ENCODE data around the gene SYP. TPM values are rescaled to one million over a fixed set of nuclear protein-coding genes. Genes with fewer than 3 reads are reported as not detected.
"Not testable (repeated sequence)": the region's sequence is repeated elsewhere in the genome, so short reads cannot be mapped to it uniquely, and the experiment has no call there.

The SYP gene
- total RNA-seq, 4 donors from 2014 or later: 2.9 to 10.5 (median 5.4) TPM

- WGBS, 2 donors (ENCODE audit: low coverage in 1 of 2): no CpG with 5 or more reads among the region's 23 CpGs
- TF ChIP-seq EP300 (IDR thresholded peaks at IDR 0.05): no peak
- Histone ChIP-seq H3K27me3 (no peaks in the 10 kb centered on the region), H3K27ac (peak overlapping the region in 1 of 4 donors; percentile 30), H3K4me1 (peaks cover 0 to 24% (median 3%) of the 10 kb centered on the region in 3 donors), H3K9me3 (no peaks in the 10 kb centered on the region), H3K4me3 (no peak overlapping the region), H3K36me3 (peaks cover 0 to 70% of the 10 kb centered on the region in 2 donors)
- ATAC-seq: peak; percentile 13
These were observed 22.0 kb downstream of the SYP start for GRCh38 chrX:49177873-49178480.

GRCh38 chrX:49177338-49177833 lies 22.6 kb downstream of the SYP start:
- Histone ChIP-seq H3K36me3 (peaks cover 0 to 64% of the 10 kb centered on the region in 2 donors), H3K27ac (peak overlapping the region in 3 of 4 donors; percentile 30 to 47 (median 41)), H3K4me1 (peaks cover 0 to 28% (median 3%) of the 10 kb centered on the region in 3 donors), H3K4me3 (no peak overlapping the region), H3K27me3 (no peaks in the 10 kb centered on the region), H3K9me3 (no peaks in the 10 kb centered on the region)
- no peak for TF ChIP-seq POLR2AphosphoS5 (IDR thresholded peaks at IDR 0.05)
- TF ChIP-seq CTCF (IDR thresholded peaks at IDR 0.05): peak in 1 of 4 experiments; percentile 19
- no peak for TF ChIP-seq POLR2A (IDR thresholded peaks at IDR 0.05)
- TF ChIP-seq EP300 (IDR thresholded peaks at IDR 0.05): no peak
- WGBS, 2 donors (ENCODE audit: low coverage in 1 of 2): 50% methylated on average over 1 of the region's 4 CpGs; no CpG with 5 or more reads in 1 of the 2 donors
- ATAC-seq: peak; percentile 6

- H3K4me1 ChIP-seq: peaks cover 0 to 28% (median 3%) of the 10 kb centered on the region in 3 donors
- H3K4me3 ChIP-seq: no peak overlapping the region
- H3K27me3 ChIP-seq: no peaks in the 10 kb centered on the region
- peaks cover 0 to 60% of the 10 kb centered on the region in 2 donors for H3K36me3 ChIP-seq
- WGBS, 2 donors (ENCODE audit: low coverage in 1 of 2): 51 to 64% methylated on average over 3 to 6 of the region's 27 CpGs
- H3K9me3 ChIP-seq: no peaks in the 10 kb centered on the region
- no peak for ATAC-seq
- H3K27ac ChIP-seq: peak overlapping the region in 3 of 4 donors; percentile 30 to 47 (median 41)
- no peak for TF ChIP-seq CTCF (IDR thresholded peaks at IDR 0.05)
- TF ChIP-seq POLR2A (IDR thresholded peaks at IDR 0.05): no peak
These were observed 23.3 kb downstream of the SYP start for GRCh38 chrX:49176421-49177326.

- 60% methylated on average over 3 of the region's 43 CpGs; no CpG with 5 or more reads in 1 of the 2 donors for WGBS, 2 donors (ENCODE audit: low coverage in 1 of 2)
- H3K4me3 ChIP-seq: no peak overlapping the region
- ATAC-seq: no peak
- H3K27me3 ChIP-seq: no peaks in the 10 kb centered on the region
- peaks cover 0 to 56% of the 10 kb centered on the region in 2 donors for H3K36me3 ChIP-seq
- no peak for TF ChIP-seq CTCF (IDR thresholded peaks at IDR 0.05)
- no peak for TF ChIP-seq POLR2AphosphoS5 (IDR thresholded peaks at IDR 0.05)
- TF ChIP-seq EP300 (IDR thresholded peaks at IDR 0.05): no peak
- no peak for TF ChIP-seq POLR2A (IDR thresholded peaks at IDR 0.05)
- H3K27ac ChIP-seq: no peak overlapping the region
- H3K4me1 ChIP-seq: peaks cover 0 to 32% (median 3%) of the 10 kb centered on the region in 3 donors
- H3K9me3 ChIP-seq: no peaks in the 10 kb centered on the region
These were observed 24.3 kb downstream of the SYP start for GRCh38 chrX:49175435-49176274.

GRCh38 chrX:49174723-49175122 lies 25.3 kb downstream of the SYP start:
- H3K27me3 ChIP-seq: no peaks in the 10 kb centered on the region
- TF ChIP-seq CTCF (IDR thresholded peaks at IDR 0.05) (no peak), POLR2AphosphoS5 (IDR thresholded peaks at IDR 0.05) (no peak), POLR2A (IDR thresholded peaks at IDR 0.05) (no peak), EP300 (IDR thresholded peaks at IDR 0.05) (no peak)
- H3K4me1 ChIP-seq: peaks cover 0 to 32% (median 3%) of the 10 kb centered on the region in 3 donors
- no peak overlapping the region for H3K4me3 ChIP-seq
- no peak for ATAC-seq
- WGBS, 2 donors (ENCODE audit: low coverage in 1 of 2): 35 to 50% methylated on average over 2 of the region's 3 CpGs
- H3K9me3 ChIP-seq: no peaks in the 10 kb centered on the region
- H3K27ac ChIP-seq: peak overlapping the region in 1 of 4 donors; percentile 2
- H3K36me3 ChIP-seq: peaks cover 0 to 51% of the 10 kb centered on the region in 2 donors

GRCh38 chrX:49173544-49173943 lies 26.4 kb downstream of the SYP start:
- not testable (repeated sequence) for ATAC-seq
- no CpG with 5 or more reads among the region's 8 CpGs for WGBS, 2 donors (ENCODE audit: low coverage in 1 of 2)

More at GRCh38 chrX:49173544-49173943, 26.4 kb downstream of the SYP start:
- H3K4me3 ChIP-seq: peak overlapping the region in 1 of 2 donors; percentile 70
- H3K36me3 ChIP-seq: peaks cover 0 to 39% of the 10 kb centered on the region in 2 donors
- not testable (repeated sequence) for H3K9me3 ChIP-seq, H3K27me3 ChIP-seq
- peaks cover 0 to 32% (median 3%) of the 10 kb centered on the region in 3 donors for H3K4me1 ChIP-seq
- H3K27ac ChIP-seq: peak overlapping the region; percentile 82 to 96 (median 93)
